ENCODE measurements around the gene FOXL1. TPM values are rescaled to one million over a fixed set of nuclear protein-coding genes. Genes with fewer than 3 reads are reported as not detected.

The FOXL1 gene
- polyA plus RNA-seq, 1 donor (not counting 4 experiments of a cell fraction or from before 2014, with no cell fraction given), result 0.10 TPM

- no peak overlapping the region for H3K4me3 ChIP-seq (ENCODE audit: control insufficient read depth in 2 of 3, extremely low read depth in 1 of 3, insufficient read depth in 2 of 3, low read depth in 1 of 3, low read length in 3 of 3)
- no peaks in the 10 kb centered on the region for H3K36me3 ChIP-seq (ENCODE audit: control insufficient read depth in 2 of 2, extremely low read depth in 1 of 2, insufficient read depth in 2 of 2, low read length in 2 of 2)
- dilution Hi-C loops (cut with MboI; ENCODE audit: extremely low pct_ligation_motif_present, low sequenced_read_pairs), result no loop called here
- H3K27me3 ChIP-seq (ENCODE audit: control insufficient read depth, extremely low read depth, insufficient read depth, low read length), result peaks cover 47% of the 10 kb centered on the region
- TF ChIP-seq CTCF (optimal IDR thresholded peaks at IDR 0.05 in 1 of 3, IDR thresholded peaks at IDR 0.05 in 1 of 3, conservative IDR thresholded peaks at IDR 0.05 in 1 of 3; ENCODE audit: extremely low read depth in 1 of 3, insufficient read depth in 2 of 3, low read length in 3 of 3) (no peak), EZH2 (IDR thresholded peaks at IDR 0.05; ENCODE audit: low read length) (no peak)
- no peaks in the 10 kb centered on the region for H3K9me3 ChIP-seq (ENCODE audit: control insufficient read depth, low read depth, low read length)
- no peaks in the 10 kb centered on the region for H3K79me2 ChIP-seq (ENCODE audit: control insufficient read depth, insufficient read depth, low read length)
- no peak overlapping the region for H3K4me2 ChIP-seq (ENCODE audit: control insufficient read depth, extremely low read depth, insufficient read depth, low read depth, low read length)
- DNase-seq (ENCODE audit: low read depth, low spot score), result no peak
- H3K27ac ChIP-seq (ENCODE audit: control insufficient read depth, insufficient read depth, low read length), result no peak overlapping the region
- no peak overlapping the region for H3K9ac ChIP-seq (ENCODE audit: control insufficient read depth, extremely low read depth, insufficient read depth, low read length)
- H4K20me1 ChIP-seq (ENCODE audit: control insufficient read depth, extremely low read depth, insufficient read depth, low read length), result no peaks in the 10 kb centered on the region
- H3K9me1 ChIP-seq (ENCODE audit: control insufficient read depth, extremely low read depth, insufficient read depth, low read length), result no peaks in the 10 kb centered on the region
- H3K4me1 ChIP-seq (ENCODE audit: control insufficient read depth, extremely low read depth, insufficient read depth, low read length), result no peaks in the 10 kb centered on the region
- H2AFZ ChIP-seq (ENCODE audit: control insufficient read depth, low read length), result no peak overlapping the region
- FAIRE-seq, result no peak
Observed at GRCh38 chr16:86594721-86595120, 16.4 kb downstream of the FOXL1 start.

GRCh38 chr16:86595983-86596605 lies 17.7 kb downstream of the FOXL1 start:
- Histone ChIP-seq H3K27me3 (ENCODE audit: control insufficient read depth, extremely low read depth, insufficient read depth, low read length) (peaks cover 47% of the 10 kb centered on the region), H3K9ac (ENCODE audit: control insufficient read depth, extremely low read depth, insufficient read depth, low read length) (no peak overlapping the region), H3K27ac (ENCODE audit: control insufficient read depth, insufficient read depth, low read length) (no peak overlapping the region), H2AFZ (ENCODE audit: control insufficient read depth, low read length) (no peak overlapping the region), H4K20me1 (ENCODE audit: control insufficient read depth, extremely low read depth, insufficient read depth, low read length) (no peaks in the 10 kb centered on the region), H3K9me1 (ENCODE audit: control insufficient read depth, extremely low read depth, insufficient read depth, low read length) (no peaks in the 10 kb centered on the region), H3K79me2 (ENCODE audit: control insufficient read depth, insufficient read depth, low read length) (no peaks in the 10 kb centered on the region), H3K4me3 (ENCODE audit: control insufficient read depth in 2 of 3, extremely low read depth in 1 of 3, insufficient read depth in 2 of 3, low read depth in 1 of 3, low read length in 3 of 3) (no peak overlapping the region), H3K4me2 (ENCODE audit: control insufficient read depth, extremely low read depth, insufficient read depth, low read depth, low read length) (no peak overlapping the region), H3K9me3 (ENCODE audit: control insufficient read depth, low read depth, low read length) (no peaks in the 10 kb centered on the region), H3K4me1 (ENCODE audit: control insufficient read depth, extremely low read depth, insufficient read depth, low read length) (no peaks in the 10 kb centered on the region), H3K36me3 (ENCODE audit: control insufficient read depth in 2 of 2, extremely low read depth in 1 of 2, insufficient read depth in 2 of 2, low read length in 2 of 2) (no peaks in the 10 kb centered on the region)
- DNase-seq (ENCODE audit: low read depth, low spot score) (no peak), FAIRE-seq (no peak)
- dilution Hi-C loops (cut with MboI; ENCODE audit: extremely low pct_ligation_motif_present, low sequenced_read_pairs), result no loop called here
- TF ChIP-seq EZH2 (IDR thresholded peaks at IDR 0.05; ENCODE audit: low read length), result no peak

All from keratinocyte (primary cell).